Osteocyte (in vitro differentiated cells): ENCODE results near the gene STIMATE. TPM values are rescaled to one million over a fixed set of nuclear protein-coding genes. Genes with fewer than 3 reads are reported as not detected.

Experiments used
- DNase-seq: peaks from one replicate; pipeline ENCODE4 v3.0.0; 2021; ENCODE audit warnings: mixed read lengths; ENCODE audit not compliant: unreplicated experiment; ENCODE audit errors: extremely low spot score
- H3K27ac Mint-ChIP-seq: one replicate; pipeline ENCODE4 v1.8.0; 2021; ENCODE audit warnings: mild to moderate bottlenecking, mixed read lengths; ENCODE audit not compliant: unreplicated experiment
- H3K27me3 Mint-ChIP-seq: one replicate; pipeline ENCODE4 v1.8.0; 2021; ENCODE audit warnings: mixed read lengths; ENCODE audit not compliant: unreplicated experiment
- H3K36me3 Mint-ChIP-seq: one replicate; pipeline ENCODE4 v1.8.0; 2021; ENCODE audit warnings: mixed read lengths; ENCODE audit not compliant: unreplicated experiment
- H3K4me1 Mint-ChIP-seq: one replicate; pipeline ENCODE4 v1.8.0; 2021; ENCODE audit warnings: mixed read lengths; ENCODE audit not compliant: unreplicated experiment
- H3K4me3 Mint-ChIP-seq: one replicate; pipeline ENCODE4 v1.8.0; 2021; ENCODE audit warnings: mild to moderate bottlenecking, moderate library complexity, mixed read lengths; ENCODE audit not compliant: unreplicated experiment
- H3K9me3 Mint-ChIP-seq: one replicate; pipeline ENCODE4 v1.8.0; 2021; ENCODE audit warnings: mixed read lengths; ENCODE audit not compliant: unreplicated experiment
- CTCF ChIP-seq: fragments of 200-600 bp; sonication (generic); IDR thresholded peaks from 2 replicates; pipeline ENCODE4 v1.5.0; 2021; ENCODE audit warnings: antibody characterized with exemption, mild to moderate bottlenecking, moderate library complexity
- total RNA-seq: library from RNA; stranded (reverse); gene quantifications from 2 replicates; pipeline ENCODE4 v1.2.1, GENCODE V29; 2021

The STIMATE gene
- total RNA-seq, 1 donor from 2014 or later: 25.3 TPM

GRCh38 chr3:52813810-52814209, 83.5 kb downstream of the STIMATE start:
- no peak for TF ChIP-seq CTCF
- H3K36me3 Mint-ChIP-seq: no peaks in the 10 kb centered on the region
- H3K27me3 Mint-ChIP-seq: peaks cover 3% of the 10 kb centered on the region

GRCh38 chr3:52811452-52812011, 85.8 kb downstream of the STIMATE start:
- TF ChIP-seq CTCF: no peak
- no peak overlapping the region for H3K27ac Mint-ChIP-seq
- no peaks in the 10 kb centered on the region for H3K4me1 Mint-ChIP-seq
- H3K27me3 Mint-ChIP-seq: peaks cover 3% of the 10 kb centered on the region
- no peak overlapping the region for H3K4me3 Mint-ChIP-seq
- DNase-seq: no peak
- no peaks in the 10 kb centered on the region for H3K36me3 Mint-ChIP-seq
- no peaks in the 10 kb centered on the region for H3K9me3 Mint-ChIP-seq

More at GRCh38 chr3:52813810-52814209, 83.5 kb downstream of the STIMATE start:
- DNase-seq: no peak
- Mint-ChIP-seq H3K4me1 (no peaks in the 10 kb centered on the region), H3K4me3 (no peak overlapping the region), H3K27ac (no peak overlapping the region), H3K9me3 (no peaks in the 10 kb centered on the region)

GRCh38 chr3:52810923-52811322, 86.4 kb downstream of the STIMATE start:
- Mint-ChIP-seq H3K4me3 (no peak overlapping the region), H3K27ac (no peak overlapping the region), H3K27me3 (peaks cover 3% of the 10 kb centered on the region), H3K4me1 (no peaks in the 10 kb centered on the region), H3K36me3 (no peaks in the 10 kb centered on the region), H3K9me3 (no peaks in the 10 kb centered on the region)
- TF ChIP-seq CTCF: no peak
- DNase-seq: no peak

GRCh38 chr3:52809662-52810377, 87.5 kb downstream of the STIMATE start:
- H3K4me3 Mint-ChIP-seq: no peak overlapping the region
- peaks cover 3% of the 10 kb centered on the region for H3K27me3 Mint-ChIP-seq
- no peaks in the 10 kb centered on the region for H3K4me1 Mint-ChIP-seq
- no peak for TF ChIP-seq CTCF
- no peak overlapping the region for H3K27ac Mint-ChIP-seq
- DNase-seq: no peak
- H3K9me3 Mint-ChIP-seq: no peaks in the 10 kb centered on the region
- no peaks in the 10 kb centered on the region for H3K36me3 Mint-ChIP-seq

- Mint-ChIP-seq H3K4me3 (no peak overlapping the region), H3K9me3 (no peaks in the 10 kb centered on the region), H3K27ac (no peak overlapping the region), H3K27me3 (peaks cover 3% of the 10 kb centered on the region), H3K36me3 (no peaks in the 10 kb centered on the region), H3K4me1 (no peaks in the 10 kb centered on the region)
- DNase-seq: no peak
- TF ChIP-seq CTCF: no peak
These were observed 88.2 kb downstream of the STIMATE start for GRCh38 chr3:52809149-52809548.
